Measurements from ENCODE around the gene TXNL4B. TPM values are rescaled to one million over a fixed set of nuclear protein-coding genes. Genes with fewer than 3 reads are reported as not detected.

Gene TXNL4B
- total and polyA plus RNA-seq, 11 donors = 4.6 to 13.5 (median 7.0) TPM

GRCh38 chr16:72123426-72123825 is 30.0 kb upstream of the TXNL4B start:
- 69 to 89% (median 80%) methylated on average over 8 of the region's 8 CpGs for WGBS, 4 donors
- intact Hi-C loops (cut with DNase I) = loop anchor here in 7 of 10 donors (10.0 kb wide), 4 partner anchors 59 to 1831 kb away; partner anchors contain the start of gene HPR (in 1 of the 7)

GRCh38 chr16:72122916-72123315 is 29.5 kb upstream of the TXNL4B start:
- Histone ChIP-seq H3K27ac (no peak overlapping the region), H3K9me3 (peaks cover 0 to 5% (median 0%) of the 10 kb centered on the region in 12 donors), H3K36me3 (no peaks in the 10 kb centered on the region), H3K4me3 (no peak overlapping the region), H3K27me3 (peaks cover 0 to 4% (median 0%) of the 10 kb centered on the region in 9 donors), H3K4me1 (peaks cover 0 to 22% (median 0%) of the 10 kb centered on the region in 12 donors)
- ATAC-seq = no peak
- TF ChIP-seq POLR2A (IDR thresholded peaks at IDR 0.05) (no peak), CTCF (IDR thresholded peaks at IDR 0.05) (no peak)
- intact Hi-C loops (cut with DNase I) = loop anchor here in 7 of 10 donors (10.0 kb wide), 4 partner anchors 58 to 1832 kb away; partner anchors contain the start of gene HPR (in 1 of the 7)
- DNase-seq = no peak
- WGBS, 4 donors = 84 to 90% (median 86%) methylated on average over 11 of the region's 11 CpGs

More at GRCh38 chr16:72123426-72123825, 30.0 kb upstream of the TXNL4B start:
- peaks cover 0 to 7% (median 0%) of the 10 kb centered on the region in 12 donors for H3K9me3 ChIP-seq
- no peak overlapping the region for H3K4me3 ChIP-seq
- H3K27ac ChIP-seq = no peak overlapping the region
- no peak for TF ChIP-seq POLR2A (IDR thresholded peaks at IDR 0.05)
- TF ChIP-seq CTCF (IDR thresholded peaks at IDR 0.05) = no peak
- H3K27me3 ChIP-seq = peaks cover 0 to 4% (median 0%) of the 10 kb centered on the region in 9 donors
- no peaks in the 10 kb centered on the region for H3K36me3 ChIP-seq
- DNase-seq (no peak), ATAC-seq (no peak)
- H3K4me1 ChIP-seq = peaks cover 0 to 22% (median 0%) of the 10 kb centered on the region in 12 donors

GRCh38 chr16:72122308-72122707 is 28.9 kb upstream of the TXNL4B start:
- no peak for TF ChIP-seq CTCF (IDR thresholded peaks at IDR 0.05)
- no peak for TF ChIP-seq POLR2A (IDR thresholded peaks at IDR 0.05)
- intact Hi-C loops (cut with DNase I) = loop anchor here in 7 of 10 donors (10.0 kb wide), 4 partner anchors 58 to 1832 kb away; partner anchors contain the start of gene HPR (in 1 of the 7)
- H3K27me3 ChIP-seq = peaks cover 0 to 4% (median 0%) of the 10 kb centered on the region in 9 donors
- H3K4me1 ChIP-seq = peaks cover 0 to 22% (median 0%) of the 10 kb centered on the region in 12 donors
- H3K9me3 ChIP-seq = no peaks in the 10 kb centered on the region
- no peaks in the 10 kb centered on the region for H3K36me3 ChIP-seq
- no peak overlapping the region for H3K4me3 ChIP-seq
- ATAC-seq = no peak
- 90 to 98% (median 96%) methylated on average over 2 of the region's 2 CpGs for WGBS, 4 donors
- no peak overlapping the region for H3K27ac ChIP-seq
- no peak for DNase-seq

GRCh38 chr16:72120026-72120425 is 26.6 kb upstream of the TXNL4B start:
- no peak overlapping the region for H3K4me3 ChIP-seq
- ATAC-seq (no peak), DNase-seq (no peak)
- no peaks in the 10 kb centered on the region for H3K36me3 ChIP-seq
- no peaks in the 10 kb centered on the region for H3K27me3 ChIP-seq
- H3K9me3 ChIP-seq = no peaks in the 10 kb centered on the region
- H3K27ac ChIP-seq = no peak overlapping the region
- intact Hi-C loops (cut with DNase I) = loop anchor here in 7 of 10 donors (10.0 kb wide), 4 partner anchors 55 to 1835 kb away; partner anchors contain the start of gene HPR (in 1 of the 7)
- TF ChIP-seq CTCF (IDR thresholded peaks at IDR 0.05) (no peak), POLR2A (IDR thresholded peaks at IDR 0.05) (no peak)
- peaks cover 0 to 9% (median 0%) of the 10 kb centered on the region in 12 donors for H3K4me1 ChIP-seq
- WGBS, 4 donors = 83 to 87% (median 86%) methylated on average over 5 of the region's 5 CpGs
